T-helper 22 cell (primary cell): ENCODE data around the gene MACROH2A1.

Experiments used
- DNase-seq: peaks from one replicate; pipeline ENCODE4 v3.0.0-alpha.2; 2020; ENCODE audit warnings: low read depth

The MACROH2A1 gene

GRCh38 chr5:135353952-135354721 lies 44.9 kb downstream of the MACROH2A1 start:
- no peak for DNase-seq

- no peak for DNase-seq
These were observed 48.5 kb downstream of the MACROH2A1 start for GRCh38 chr5:135350536-135350935.

DNA sequence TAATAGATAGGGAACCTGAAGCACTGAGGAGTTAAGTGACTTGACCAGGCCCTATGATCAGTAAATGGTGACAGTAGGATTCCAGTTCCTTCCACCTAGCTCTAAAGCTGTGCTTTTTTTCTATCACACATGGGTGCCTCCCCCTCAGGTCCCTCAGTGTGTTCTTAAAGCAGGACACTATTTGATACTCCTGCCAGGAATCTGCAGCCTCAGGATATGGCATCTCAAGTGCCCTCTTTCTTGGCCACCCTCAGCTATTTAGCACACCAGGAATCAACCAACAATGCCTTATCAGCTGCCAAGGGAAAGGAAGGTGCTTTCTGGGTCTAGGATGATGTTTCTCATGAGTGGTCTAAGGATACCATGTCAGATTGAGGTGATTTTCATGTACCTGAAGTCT lies 49.1 kb downstream of the MACROH2A1 start:
- no peak for DNase-seq

GRCh38 chr5:135349451-135349850 lies 49.6 kb downstream of the MACROH2A1 start:
- no peak for DNase-seq

GRCh38 chr5:135348918-135349317 lies 50.1 kb downstream of the MACROH2A1 start:
- no peak for DNase-seq

DNA sequence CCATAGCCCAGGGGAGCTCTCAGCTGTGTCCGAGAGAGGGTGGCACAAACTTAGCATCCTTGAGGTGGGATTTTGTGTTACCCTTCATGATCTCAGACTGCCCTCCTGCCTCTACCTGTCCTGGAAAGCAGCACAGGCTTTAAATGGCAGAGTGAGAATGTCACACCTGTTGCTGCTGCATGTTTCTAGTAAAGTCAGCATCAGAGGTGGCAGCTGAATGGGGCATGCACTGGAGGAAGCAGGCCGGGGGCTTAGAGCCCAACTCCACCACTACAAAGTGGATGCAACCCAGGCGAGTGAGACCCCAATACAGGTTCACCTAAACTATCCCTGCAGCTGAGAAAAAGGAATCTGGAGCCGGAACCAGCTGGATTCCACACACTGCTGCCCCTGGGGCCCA lies 51.6 kb downstream of the MACROH2A1 start:
- DNase-seq, result no peak

- no peak for DNase-seq
These were observed 52.9 kb downstream of the MACROH2A1 start for GRCh38 chr5:135345956-135346731.

GRCh38 chr5:135344349-135344748 lies 54.7 kb downstream of the MACROH2A1 start:
- no peak for DNase-seq

DNA sequence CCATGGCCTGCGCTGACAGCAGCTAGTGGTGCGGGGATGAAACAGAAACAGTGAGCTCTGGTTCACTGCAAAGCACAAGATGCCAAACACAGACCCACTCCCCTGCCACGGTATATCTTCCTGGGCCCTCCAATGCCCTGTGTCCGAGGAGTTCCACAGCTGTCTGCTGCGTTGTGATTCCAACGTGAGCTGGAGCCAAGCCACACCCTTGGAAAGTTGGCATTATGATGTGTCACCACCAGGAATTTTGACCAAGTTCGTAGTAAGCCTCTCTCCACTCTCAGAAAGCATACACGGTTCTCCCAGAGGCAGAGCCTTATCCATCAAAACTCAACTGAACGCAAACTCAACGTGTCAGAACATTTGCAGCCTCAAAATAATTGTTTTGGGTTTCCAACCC lies 55.6 kb downstream of the MACROH2A1 start:
- no peak for DNase-seq

- DNase-seq, result no peak
These were observed 56.5 kb downstream of the MACROH2A1 start for GRCh38 chr5:135342551-135342875.

- no peak for DNase-seq
These were observed 57.1 kb downstream of the MACROH2A1 start for GRCh38 chr5:135341696-135342550.

- DNase-seq, result no peak
These were observed 57.9 kb downstream of the MACROH2A1 start for GRCh38 chr5:135341016-135341666.

DNA sequence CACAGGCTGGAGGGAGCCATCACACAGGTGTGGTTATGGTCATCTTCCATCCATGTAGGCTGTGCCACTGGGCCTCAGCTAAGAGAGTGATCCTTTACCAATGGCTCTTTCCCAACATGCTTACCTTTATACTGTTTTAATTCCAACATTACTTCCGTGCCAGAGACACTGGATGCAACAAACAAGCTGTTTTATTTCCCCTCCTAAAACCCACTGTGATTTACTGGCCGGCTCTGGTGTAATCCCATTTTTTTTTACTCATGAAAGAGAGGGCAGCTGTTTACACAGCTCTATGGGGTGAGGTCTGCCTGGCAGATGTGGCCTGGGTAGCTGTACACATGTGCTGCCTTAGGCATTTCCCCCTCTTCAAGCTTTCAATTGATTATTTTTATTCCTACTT lies 58.5 kb downstream of the MACROH2A1 start:
- DNase-seq, result no peak

DNA sequence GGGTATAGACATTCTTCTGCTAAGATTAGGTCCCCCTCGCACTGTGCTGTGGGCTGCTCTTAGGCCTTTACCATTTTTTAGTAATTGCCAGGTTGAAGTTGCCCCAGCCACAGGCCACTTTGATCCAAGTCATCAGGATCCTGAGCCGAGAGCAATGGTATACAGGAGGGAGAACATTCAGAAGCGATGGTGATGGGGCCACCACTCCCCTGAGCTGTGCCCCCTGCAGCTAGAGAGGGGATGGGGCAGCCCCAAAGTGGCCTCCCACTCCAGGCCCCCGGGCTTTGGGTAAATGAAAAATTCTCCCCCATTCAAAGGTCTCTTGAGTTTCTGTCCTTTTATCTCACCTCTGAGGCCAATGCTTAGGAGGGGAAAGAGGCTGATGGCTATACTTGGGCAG lies 59.4 kb downstream of the MACROH2A1 start:
- DNase-seq, result no peak

GRCh38 chr5:135339189-135339588 lies 59.8 kb downstream of the MACROH2A1 start:
- no peak for DNase-seq

DNA sequence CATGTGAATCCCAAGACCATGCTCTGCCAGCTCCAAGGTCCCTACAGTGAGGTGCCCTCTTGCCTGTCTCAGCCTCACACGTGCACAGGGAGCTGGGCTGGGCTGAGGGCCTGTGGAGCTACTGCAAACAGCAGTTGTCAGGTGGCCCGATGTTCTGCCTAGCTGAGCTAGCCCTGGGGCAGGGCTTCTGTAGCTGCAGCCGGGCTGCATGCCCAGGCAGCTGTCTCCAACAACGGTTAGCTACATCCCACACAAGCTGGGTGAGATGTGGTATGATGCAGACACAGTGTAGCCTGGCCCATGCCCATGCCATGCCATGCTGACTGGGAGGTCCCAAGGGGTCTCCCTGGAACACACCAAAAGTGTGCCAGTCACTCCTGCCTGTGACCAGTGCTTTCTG lies 62.0 kb downstream of the MACROH2A1 start:
- no peak for DNase-seq

DNA sequence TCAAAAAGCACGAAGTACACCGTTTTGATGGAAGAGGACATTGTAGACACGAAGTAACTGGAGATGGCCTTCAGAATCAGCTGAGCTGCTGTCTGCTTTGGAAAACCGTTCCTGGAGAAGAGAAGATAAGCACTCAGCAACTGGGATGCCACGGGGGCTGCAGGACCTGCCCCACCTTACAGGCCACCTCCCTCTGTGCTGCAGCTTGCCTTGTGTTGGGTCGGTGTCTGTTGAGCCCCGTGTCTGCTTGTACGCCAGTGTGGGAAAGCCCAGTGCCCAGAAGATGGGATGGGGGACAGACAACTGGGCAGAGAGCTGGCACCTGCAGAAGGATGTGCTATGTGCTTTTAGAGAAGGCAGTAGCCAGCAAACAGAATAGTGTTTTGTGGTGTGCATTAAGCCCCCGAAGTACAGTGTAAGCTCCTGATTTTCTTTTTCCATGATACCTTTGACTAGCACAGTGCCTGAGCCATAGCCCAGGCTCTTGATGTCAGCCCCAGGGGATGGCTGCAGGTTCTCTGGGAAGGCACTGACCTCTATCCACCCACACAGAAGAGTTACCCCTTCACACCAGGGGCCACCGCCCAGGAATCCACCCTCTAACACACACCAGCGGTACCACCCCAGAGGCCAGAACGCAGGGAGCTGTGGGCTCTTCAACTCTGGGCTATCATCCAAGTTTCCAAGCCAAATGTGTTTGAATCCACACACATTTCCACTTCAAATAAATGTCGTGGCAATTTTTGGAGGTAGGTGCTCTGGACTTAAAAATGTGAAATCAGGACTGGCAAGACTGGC lies 63.8 kb downstream of the MACROH2A1 start:
- DNase-seq, result no peak

GRCh38 chr5:135333732-135334515 lies 65.1 kb downstream of the MACROH2A1 start:
- DNase-seq, result no peak

DNA sequence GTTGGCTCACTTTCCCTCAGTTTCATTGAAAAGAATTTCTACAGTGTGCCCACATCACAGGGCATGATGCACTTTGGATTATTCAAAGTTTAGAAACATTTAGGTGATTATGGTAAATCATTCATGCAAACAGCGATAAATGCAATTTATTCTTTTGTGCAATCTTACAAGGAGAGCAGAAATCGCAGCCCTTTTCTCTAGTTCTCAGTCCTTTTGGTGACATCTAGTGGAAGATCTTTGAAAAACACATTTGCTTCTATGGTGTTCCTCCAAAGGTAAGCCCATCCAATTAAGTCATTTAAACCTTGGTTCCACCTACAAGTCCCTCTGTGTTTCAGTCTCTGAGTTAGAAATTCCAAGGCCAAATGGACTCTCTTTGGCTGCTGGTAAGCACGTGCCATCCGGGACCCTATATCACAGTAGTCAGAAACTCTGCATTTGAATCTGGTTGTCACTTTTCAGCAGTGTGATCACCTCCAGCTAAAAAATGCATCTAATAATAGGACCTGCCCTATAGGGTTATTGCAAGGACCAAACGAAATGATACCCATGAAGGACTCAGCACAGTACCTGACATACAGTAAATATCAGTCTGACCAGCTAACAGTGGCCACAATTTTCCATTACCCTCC lies 66.4 kb downstream of the MACROH2A1 start:
- DNase-seq, result no peak

GRCh38 chr5:135331612-135332011 lies 67.4 kb downstream of the MACROH2A1 start:
- DNase-seq, result no peak
